ENCODE data around the gene ERCC6L2.

- TF ChIP-seq CTCF (IDR thresholded peaks at IDR 0.05), result no peak
- TF ChIP-seq EZH2 (IDR thresholded peaks at IDR 0.05; ENCODE audit: borderline replicate concordance, insufficient read depth, low read depth, low read length, poor library complexity, severe bottlenecking), result no peak
Measured at GRCh38 chr9:95875305-95876137, at the start of gene ERCC6L2.

Measured in B cell (primary cell).